ENCODE measurements around the gene NPEPPS.

GRCh38 chr17:47620503-47621245 is 89.8 kb downstream of the NPEPPS start:
- no peak for TF ChIP-seq CTCF (IDR thresholded peaks at IDR 0.05 in 8 of 11, conservative IDR thresholded peaks at IDR 0.05 in 3 of 11)
- TF ChIP-seq POLR2AphosphoS5 (IDR thresholded peaks at IDR 0.05), result no peak
- TF ChIP-seq POLR2A (IDR thresholded peaks at IDR 0.05), result no peak
